DLD1 (cell line): ENCODE results near the gene LYRM4.

Experiments
- in situ Hi-C: cut with HindIII; loops from 2 replicates; pipeline ENCODE4 v1.10.0; 2017; ENCODE audit warnings: low sequenced_read_pairs

The LYRM4 gene

DNA sequence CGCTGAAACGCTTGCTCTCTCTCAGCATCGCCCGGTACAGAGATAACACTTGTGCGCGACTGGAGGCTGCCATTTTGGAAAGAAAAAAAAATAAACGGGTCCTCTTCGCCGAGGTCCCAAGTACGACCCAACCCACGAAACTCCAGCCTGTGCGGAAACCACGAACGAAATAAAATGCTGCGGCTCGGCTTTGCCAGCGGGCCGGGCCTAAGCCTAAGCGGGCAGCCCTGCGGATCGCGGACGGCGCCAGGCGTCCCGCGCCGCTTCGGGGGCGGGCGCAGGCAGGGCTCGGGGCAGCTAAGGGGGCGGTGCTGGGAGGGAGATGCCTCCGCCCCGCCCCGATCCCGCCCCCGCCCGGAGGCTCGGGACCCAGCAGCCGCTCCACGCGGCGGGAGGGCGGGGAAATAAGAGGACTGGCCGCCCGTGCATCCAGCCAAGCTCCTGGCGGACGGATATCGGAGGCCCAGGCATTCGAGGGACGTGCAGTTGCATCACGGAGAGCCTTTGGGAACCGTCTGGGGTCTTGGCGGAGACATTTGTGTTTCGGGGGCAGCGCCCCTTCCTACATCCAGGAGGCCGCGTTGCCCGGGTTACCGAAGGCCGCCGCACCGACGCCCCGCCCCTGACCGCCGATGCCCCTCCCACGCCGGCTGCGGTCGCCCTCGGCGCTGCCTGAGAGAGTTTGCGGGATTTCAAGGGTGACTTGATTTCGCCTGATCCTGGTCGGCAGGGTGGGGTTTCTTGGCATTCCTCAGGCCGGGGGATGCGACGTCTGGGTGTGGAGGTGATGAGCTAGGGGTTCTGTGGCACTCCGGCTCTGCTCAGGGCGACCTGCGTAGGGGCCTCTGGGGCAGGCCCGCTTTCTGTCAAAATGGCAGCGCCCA, at the start of gene LYRM4, which contains the start of gene FARS2:
Gene LYRM4, minus strand, starts transcription at position 290 of the 884 bp plus-strand sequence. Its CDS starts 217 bp downstream, at position 73.
Gene FARS2, plus strand, starts transcription at position 853 of the 884 bp plus-strand sequence.
- in situ Hi-C loops: no loop called here

DNA sequence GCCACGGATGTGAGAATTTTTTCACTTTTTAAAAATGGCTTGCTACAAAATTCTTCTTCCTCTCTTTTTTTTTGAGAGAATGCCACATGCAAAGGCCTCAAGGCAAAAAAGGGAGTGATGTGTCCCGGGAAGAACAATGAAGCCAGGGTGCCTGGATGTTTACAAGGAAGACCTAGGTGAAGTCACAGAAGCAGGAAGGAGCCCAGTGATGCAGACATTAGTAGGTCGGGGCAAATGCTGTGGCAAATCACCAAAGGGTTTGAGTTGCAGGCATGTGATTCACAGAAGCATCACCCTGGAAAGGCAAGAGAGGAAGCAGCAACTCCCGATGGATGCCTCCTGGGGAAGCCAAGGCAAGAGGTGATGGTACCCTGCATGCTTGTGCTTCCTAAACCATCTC, 47.3 kb upstream of the LYRM4 start:
- in situ Hi-C loops: no loop called here

DNA sequence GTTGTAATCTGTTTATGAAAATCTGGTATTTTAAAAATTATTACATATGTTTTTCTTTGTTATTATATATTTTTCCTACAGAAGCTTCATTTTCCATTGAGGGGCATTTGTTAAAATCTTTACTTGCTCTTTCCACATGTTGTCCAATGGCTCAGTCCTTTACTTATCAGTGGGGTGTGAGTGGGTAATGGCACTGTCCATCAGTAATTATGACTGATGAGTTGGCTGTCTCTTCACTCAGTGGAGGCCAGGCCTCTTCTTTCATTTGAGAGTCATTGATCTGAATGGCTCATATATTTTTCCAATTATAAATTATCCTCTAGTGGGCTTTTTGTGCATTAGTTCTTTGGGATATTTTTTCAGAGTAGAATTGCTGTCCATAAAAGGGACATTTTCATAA, 46.3 kb upstream of the LYRM4 start:
- in situ Hi-C loops: no loop called here

GRCh38 chr6:5305968-5306626, 45.3 kb upstream of the LYRM4 start:
- in situ Hi-C loops: no loop called here

GRCh38 chr6:5303682-5304081, 42.9 kb upstream of the LYRM4 start:
- in situ Hi-C loops: no loop called here

DNA sequence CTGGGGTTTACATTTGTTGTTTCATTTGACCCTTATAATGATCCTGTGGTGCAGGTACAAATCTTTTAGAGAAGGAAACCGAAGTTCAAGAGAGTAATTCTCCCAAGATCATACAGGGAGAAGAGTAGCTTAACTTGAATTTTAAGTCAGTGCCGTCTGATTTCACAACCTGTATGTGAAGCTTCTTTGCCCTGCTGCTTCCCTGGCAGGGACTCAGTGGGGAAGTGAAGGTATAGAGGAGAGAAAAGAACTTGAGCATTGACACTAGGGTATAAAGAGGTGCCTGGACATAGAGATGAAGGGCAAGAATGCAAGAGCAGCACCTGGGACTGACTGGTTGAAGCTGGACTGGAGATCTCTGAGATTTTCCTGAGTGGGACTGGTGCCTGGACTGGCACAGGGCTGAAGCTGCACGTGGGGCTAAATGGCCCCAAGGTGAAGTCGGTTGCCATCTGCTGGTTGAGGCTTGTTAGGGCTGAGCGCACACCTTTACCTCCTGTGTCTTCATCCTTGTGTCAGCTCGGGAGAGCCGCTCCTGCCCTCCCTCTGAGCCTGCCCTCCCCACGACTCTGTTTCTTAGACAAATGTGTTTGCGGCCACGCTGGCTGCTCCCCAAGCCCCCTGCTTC, 42.4 kb upstream of the LYRM4 start:
- in situ Hi-C loops: no loop called here

DNA sequence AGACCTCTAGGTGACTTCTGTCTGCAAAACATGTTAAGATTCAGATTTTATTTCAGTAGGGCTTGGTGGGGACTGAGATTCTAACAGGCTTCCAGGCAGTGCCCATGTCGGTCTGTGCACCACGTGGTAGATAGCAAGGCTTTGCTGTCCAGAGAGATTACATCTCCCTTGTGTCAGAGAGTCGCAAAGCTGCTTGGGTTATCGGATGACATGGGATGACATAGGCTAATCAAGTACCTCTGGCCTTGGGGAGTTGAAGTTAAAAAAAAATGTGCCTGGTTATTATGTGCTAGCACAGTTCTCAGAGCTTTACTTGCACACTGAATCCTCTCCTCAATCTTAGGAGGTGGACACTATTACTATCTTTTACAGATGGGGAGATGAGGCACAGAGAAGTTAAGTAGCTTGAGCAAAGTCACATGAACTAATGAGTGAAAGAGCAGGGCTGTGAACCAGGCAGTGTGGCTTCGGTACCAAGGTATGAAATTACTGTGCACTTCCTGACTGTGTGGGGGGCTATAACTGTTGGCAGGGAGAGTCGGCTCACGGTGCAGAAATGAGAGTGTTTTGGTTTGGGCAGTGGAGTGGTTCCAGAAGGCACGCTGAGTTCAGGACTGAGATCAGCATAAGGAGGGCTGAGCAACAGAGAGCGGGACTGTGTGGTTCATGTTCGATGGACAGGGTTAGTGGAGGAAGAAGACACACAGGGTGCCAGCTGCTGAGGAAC, 41.6 kb upstream of the LYRM4 start:
- in situ Hi-C loops: no loop called here

GRCh38 chr6:5300206-5300764, 39.5 kb upstream of the LYRM4 start:
- in situ Hi-C loops: no loop called here

- in situ Hi-C loops: no loop called here
Observed at GRCh38 chr6:5295623-5296022, 34.9 kb upstream of the LYRM4 start.

DNA sequence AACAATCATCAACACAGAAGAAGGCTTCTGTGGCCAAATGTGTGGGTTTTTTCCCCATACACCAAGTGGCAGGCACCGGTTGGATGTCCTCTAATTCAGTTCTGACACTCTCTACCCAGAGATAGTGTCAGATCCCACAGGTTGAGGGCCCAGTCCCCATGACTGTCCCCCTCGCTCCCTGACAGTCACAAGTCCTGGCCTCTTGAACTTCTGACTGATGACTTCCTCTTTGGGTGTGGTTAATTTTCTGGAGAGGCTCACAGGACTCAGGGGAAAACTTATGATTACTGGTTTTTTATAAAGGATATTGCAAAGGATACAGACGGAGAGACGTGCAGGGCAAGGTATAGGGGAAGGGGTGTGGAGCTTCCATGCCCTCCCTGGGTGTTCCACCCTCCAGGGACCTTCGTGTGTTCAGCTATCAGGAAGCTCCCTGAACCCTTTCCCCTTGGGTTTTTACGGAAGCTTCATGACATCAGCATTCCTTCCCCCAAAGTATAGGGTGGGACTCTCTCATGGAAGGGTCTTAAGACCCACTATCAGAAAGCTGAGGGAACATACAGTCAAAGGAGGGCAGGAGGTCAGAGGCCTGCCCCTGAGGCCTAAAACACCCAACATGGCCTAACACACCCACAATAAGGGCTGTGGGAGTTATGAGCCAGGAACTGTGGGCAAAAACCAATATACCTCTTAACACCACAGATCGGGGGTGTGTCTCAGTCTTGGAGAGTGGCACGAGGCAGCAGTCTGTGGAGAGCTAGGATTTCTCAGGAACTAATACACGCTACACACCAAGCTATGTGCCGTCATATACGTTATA, 33.9 kb upstream of the LYRM4 start:
- in situ Hi-C loops: no loop called here

- in situ Hi-C loops: no loop called here
Observed at GRCh38 chr6:5293692-5294091, 32.9 kb upstream of the LYRM4 start.

DNA sequence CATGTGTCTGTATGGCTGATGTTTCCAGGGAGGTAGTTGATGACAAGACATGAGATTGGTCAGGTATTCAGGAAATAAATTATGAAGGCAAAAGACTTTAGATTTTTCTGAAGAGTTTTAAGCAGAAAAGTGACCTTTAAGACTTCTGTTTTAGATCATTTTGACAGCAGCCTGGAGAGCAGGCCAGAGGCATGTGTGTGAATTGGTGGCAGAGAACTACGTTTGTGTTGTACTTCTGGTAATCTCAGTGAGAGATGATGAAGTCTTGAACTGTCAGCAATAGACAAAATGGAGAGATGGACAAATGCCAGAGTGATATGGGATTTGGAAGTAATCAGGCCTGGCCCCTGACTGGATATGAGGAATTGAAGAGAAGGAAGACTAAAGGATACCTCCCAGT, 31.4 kb upstream of the LYRM4 start:
- in situ Hi-C loops: no loop called here

GRCh38 chr6:5290500-5290899, 29.8 kb upstream of the LYRM4 start:
- in situ Hi-C loops: no loop called here

GRCh38 chr6:5290097-5290496, 29.3 kb upstream of the LYRM4 start:
- in situ Hi-C loops: no loop called here

DNA sequence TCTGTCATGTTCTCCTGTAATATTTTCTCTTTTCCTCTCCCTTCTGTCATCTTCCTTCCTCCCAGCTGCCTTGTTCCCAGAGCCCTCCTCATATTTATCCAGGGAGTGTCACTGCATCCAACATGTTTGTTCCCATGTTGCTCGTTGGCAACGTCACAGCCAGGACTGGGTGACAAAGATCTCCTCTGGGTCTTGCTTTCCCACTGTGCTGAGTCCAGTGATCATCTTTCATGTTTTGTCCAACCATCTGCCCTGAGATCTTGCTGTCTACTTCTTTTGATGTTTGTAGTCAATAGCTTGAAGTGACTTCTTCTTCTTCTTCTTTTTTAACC, 27.2 kb upstream of the LYRM4 start:
- in situ Hi-C loops: no loop called here

DNA sequence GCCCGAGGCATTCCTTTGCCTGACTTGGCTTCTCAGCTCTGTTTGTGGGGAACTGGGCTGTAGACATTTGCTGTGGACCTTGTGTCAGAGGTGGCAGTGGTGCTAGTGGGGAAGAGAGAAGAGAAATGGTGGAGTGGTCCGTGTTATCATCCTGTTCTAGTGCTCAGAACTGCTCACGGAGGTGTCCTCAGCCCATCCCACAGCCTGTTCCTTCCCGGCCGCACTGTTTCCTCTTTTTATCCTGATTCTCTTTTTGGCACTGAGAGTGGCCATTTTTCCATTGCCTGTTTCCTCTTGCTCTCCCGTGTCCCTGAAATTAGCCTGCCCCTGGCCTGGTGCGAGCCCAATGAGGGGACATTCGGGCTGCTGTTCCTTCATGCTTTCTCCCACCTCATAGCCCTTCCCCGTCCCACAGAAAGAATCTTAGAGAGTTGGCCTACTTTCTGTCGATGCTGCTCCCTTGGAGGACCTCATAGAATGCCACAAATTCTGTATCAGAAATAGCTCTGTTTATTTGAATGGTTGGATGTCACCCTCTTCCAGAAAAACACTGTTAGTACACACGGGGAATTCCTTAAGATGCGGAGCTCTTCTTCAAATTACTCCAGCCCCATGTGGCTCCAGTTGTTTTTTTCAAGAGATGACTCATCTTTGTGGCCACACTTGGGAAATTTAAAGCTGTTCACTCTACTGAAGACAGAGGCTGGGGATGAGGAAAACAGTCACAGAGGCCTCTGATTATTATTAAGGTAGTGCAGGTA, 26.6 kb upstream of the LYRM4 start:
- in situ Hi-C loops: no loop called here

DNA sequence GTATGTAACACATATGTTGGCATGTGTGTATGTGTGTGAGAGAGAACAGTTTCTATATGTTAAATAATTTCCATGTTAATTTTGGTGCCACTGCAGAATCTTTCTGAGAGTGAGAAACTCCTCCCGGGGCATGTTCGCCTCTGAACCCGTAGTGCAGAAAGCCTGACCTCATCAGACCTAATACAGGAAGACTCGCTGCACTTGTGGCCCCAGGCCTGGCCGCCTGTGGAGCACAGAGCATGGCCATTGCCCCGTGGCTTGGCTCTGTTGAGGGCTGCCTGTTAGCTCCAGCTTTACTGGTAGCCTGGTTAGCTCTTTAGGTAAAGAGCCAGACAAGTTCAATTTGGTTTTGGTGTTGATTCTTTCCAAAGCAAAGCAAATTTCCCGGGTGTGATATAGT, 26.0 kb upstream of the LYRM4 start:
- in situ Hi-C loops: no loop called here

DNA sequence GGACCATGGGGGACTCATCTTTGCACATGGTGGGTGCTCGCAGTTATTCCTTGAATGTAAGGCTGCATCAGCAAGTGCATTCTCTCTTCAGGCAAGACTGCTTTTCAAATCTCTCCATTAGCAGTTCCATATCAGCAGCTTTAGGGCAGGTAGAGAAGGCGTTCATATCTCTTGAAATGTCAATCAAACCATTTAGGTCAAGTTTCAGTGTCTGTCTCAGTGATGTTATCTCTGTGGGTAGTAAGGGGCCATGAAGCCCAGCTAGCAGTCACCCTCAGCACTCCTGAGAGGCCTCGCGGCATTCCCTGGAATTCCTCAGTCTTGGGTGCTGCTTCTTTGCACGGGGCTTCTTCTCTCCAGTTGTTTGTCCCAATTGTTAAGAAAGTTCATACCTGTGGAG, 24.8 kb upstream of the LYRM4 start:
- in situ Hi-C loops: no loop called here

GRCh38 chr6:5285081-5285480, 24.3 kb upstream of the LYRM4 start:
- in situ Hi-C loops: no loop called here
